NT2/D1 (cell line): ENCODE data around the gene NOC2L.

Experiments
- DNase-seq: peaks from one replicate; pipeline ENCODE4 v3.0.0-alpha.2; 2011; ENCODE audit warnings: low read depth, low spot score
- H3K27me3 ChIP-seq: 2 replicates; pipeline ENCODE4 v1.6.0; 2011; ENCODE audit warnings: mild to moderate bottlenecking; ENCODE audit not compliant: insufficient read length, insufficient read depth
- H3K36me3 ChIP-seq: 2 replicates; pipeline ENCODE4 v1.6.1; 2011; ENCODE audit warnings: mild to moderate bottlenecking, low read length, mixed read lengths; ENCODE audit not compliant: insufficient read depth, insufficient read length
- H3K4me1 ChIP-seq: 2 replicates; pipeline ENCODE4 v1.5.1; 2011; ENCODE audit not compliant: insufficient read depth, insufficient read length
- H3K4me3 ChIP-seq: 2 replicates; pipeline ENCODE4 v1.5.1; 2011; ENCODE audit warnings: low read depth; ENCODE audit not compliant: insufficient read length
- H3K9ac ChIP-seq: 2 replicates; pipeline ENCODE4 v1.6.0; 2011; ENCODE audit warnings: low read depth; ENCODE audit not compliant: insufficient read length
- H3K9me3 ChIP-seq: 2 replicates; pipeline ENCODE4 v1.5.1; 2011; ENCODE audit warnings: mild to moderate bottlenecking, low read length; ENCODE audit not compliant: insufficient read depth
- SUZ12 ChIP-seq: IDR thresholded peaks from 2 replicates; pipeline ENCODE4 v1.6.1; 2011; ENCODE audit not compliant: insufficient read length, insufficient read depth; ENCODE audit errors: extremely low read depth
- YY1 ChIP-seq: IDR thresholded peaks from 2 replicates; pipeline ENCODE4 v1.6.1; 2011; ENCODE audit not compliant: insufficient read length, insufficient read depth
- ZNF274 ChIP-seq: IDR thresholded peaks from 2 replicates; pipeline ENCODE4 v1.6.1; 2011; ENCODE audit warnings: mild to moderate bottlenecking, low read depth, low read length

NOC2L gene

DNA sequence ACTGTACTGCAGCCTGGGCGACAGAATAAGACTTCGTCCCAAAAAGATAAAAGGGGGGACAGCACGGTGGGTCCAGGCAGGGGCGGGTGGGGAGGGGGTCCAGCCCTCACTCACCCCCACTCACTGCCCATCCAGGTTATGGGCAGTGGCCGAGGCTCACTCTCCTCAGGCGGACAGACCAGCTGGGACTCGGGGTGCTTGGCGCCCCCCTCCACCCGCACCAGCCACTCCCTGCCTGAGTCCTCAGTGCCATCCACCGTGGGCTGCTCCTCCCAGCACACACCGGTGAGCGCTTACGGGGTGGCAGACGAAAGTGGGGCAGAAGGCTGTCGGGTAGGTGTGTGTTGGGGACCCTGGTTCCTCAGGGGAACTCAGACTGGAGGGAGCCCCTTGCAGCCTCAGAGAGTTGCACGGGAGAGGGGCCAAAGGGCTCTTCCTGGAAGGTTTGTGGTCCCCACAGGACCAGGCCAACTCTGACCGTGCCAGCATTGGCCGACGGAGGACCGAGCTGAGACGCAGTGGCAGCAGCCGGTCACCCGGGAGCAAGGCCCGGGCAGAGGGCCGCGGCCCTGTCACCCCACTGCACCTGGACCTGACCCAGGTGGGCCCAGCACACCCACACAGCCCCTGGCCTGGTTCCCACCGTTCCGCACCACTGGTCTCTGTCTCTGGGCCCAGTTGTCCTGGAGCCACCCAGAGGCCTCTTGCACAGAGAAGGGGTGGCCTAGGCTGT, 13.8 kb upstream of the NOC2L start:
- Histone ChIP-seq H3K36me3 (no peaks in the 10 kb centered on the region), H3K9me3 (no peaks in the 10 kb centered on the region), H3K27me3 (peaks cover 13% of the 10 kb centered on the region), H3K4me1 (peaks cover 6% of the 10 kb centered on the region), H3K9ac (no peak overlapping the region), H3K4me3 (no peak overlapping the region)
- no peak for TF ChIP-seq SUZ12
- no peak for TF ChIP-seq YY1
- TF ChIP-seq ZNF274 = no peak
- no peak for DNase-seq

- no peak for DNase-seq
- Histone ChIP-seq H3K9ac (no peak overlapping the region), H3K9me3 (no peaks in the 10 kb centered on the region), H3K4me3 (no peak overlapping the region), H3K27me3 (peaks cover 18% of the 10 kb centered on the region), H3K36me3 (no peaks in the 10 kb centered on the region), H3K4me1 (peaks cover 10% of the 10 kb centered on the region)
- no peak for TF ChIP-seq SUZ12
- TF ChIP-seq YY1 = no peak
- TF ChIP-seq ZNF274 = no peak
Measured at GRCh38 chr1:971751-972506, 12.9 kb upstream of the NOC2L start.

GRCh38 chr1:970973-971730, 12.1 kb upstream of the NOC2L start:
- TF ChIP-seq ZNF274 = no peak
- DNase-seq = no peak
- no peaks in the 10 kb centered on the region for H3K36me3 ChIP-seq
- H3K9me3 ChIP-seq = no peaks in the 10 kb centered on the region
- H3K4me3 ChIP-seq = no peak overlapping the region
- H3K27me3 ChIP-seq = peaks cover 18% of the 10 kb centered on the region
- H3K9ac ChIP-seq = no peak overlapping the region
- peaks cover 8% of the 10 kb centered on the region for H3K4me1 ChIP-seq

DNA sequence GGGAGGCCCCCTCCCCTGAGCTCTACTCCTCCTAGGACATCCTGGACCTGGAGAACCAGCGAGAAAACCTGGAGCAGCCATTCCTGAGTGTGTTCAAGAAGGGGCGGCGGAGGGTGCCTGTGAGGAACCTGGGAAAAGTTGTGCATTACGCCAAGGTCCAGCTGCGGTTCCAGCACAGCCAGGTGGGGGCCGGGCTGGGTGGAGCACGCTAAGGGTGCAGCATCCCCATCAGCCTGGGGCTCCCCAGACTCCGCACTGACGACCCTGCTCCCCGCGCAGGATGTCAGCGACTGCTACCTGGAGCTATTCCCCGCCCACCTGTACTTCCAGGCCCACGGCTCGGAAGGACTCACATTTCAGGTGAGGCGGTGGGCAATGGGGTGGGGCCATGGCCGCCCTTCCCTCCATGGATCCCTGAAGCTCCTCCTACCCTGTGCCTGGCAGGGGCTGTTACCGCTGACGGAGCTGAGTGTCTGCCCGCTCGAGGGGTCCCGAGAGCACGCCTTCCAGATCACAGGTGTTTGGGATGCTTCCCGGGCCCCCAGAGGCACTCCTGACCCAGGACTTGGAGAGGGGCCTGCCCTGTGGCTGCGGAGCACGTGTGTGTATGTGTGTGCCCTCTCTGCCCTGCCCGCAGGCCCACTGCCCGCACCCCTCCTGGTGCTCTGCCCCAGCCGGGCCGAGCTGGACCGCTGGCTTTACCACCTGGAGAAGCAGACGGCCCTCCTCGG, 11.4 kb upstream of the NOC2L start:
- TF ChIP-seq SUZ12 = no peak
- no peak for TF ChIP-seq YY1
- TF ChIP-seq ZNF274 = no peak
- Histone ChIP-seq H3K27me3 (peaks cover 18% of the 10 kb centered on the region), H3K36me3 (no peaks in the 10 kb centered on the region), H3K9ac (no peak overlapping the region), H3K9me3 (no peaks in the 10 kb centered on the region), H3K4me3 (no peak overlapping the region), H3K4me1 (peaks cover 8% of the 10 kb centered on the region)
- no peak for DNase-seq

- H3K9ac ChIP-seq = no peak overlapping the region
- no peaks in the 10 kb centered on the region for H3K9me3 ChIP-seq
- H3K27me3 ChIP-seq = peaks cover 18% of the 10 kb centered on the region
- no peak for DNase-seq
- H3K4me3 ChIP-seq = no peak overlapping the region
- H3K36me3 ChIP-seq = peaks cover 5% of the 10 kb centered on the region
- no peak for TF ChIP-seq YY1
- TF ChIP-seq ZNF274 = no peak
- TF ChIP-seq SUZ12 = no peak
- H3K4me1 ChIP-seq = peaks cover 8% of the 10 kb centered on the region
Measured at GRCh38 chr1:969260-969855, 10.3 kb upstream of the NOC2L start.

DNA sequence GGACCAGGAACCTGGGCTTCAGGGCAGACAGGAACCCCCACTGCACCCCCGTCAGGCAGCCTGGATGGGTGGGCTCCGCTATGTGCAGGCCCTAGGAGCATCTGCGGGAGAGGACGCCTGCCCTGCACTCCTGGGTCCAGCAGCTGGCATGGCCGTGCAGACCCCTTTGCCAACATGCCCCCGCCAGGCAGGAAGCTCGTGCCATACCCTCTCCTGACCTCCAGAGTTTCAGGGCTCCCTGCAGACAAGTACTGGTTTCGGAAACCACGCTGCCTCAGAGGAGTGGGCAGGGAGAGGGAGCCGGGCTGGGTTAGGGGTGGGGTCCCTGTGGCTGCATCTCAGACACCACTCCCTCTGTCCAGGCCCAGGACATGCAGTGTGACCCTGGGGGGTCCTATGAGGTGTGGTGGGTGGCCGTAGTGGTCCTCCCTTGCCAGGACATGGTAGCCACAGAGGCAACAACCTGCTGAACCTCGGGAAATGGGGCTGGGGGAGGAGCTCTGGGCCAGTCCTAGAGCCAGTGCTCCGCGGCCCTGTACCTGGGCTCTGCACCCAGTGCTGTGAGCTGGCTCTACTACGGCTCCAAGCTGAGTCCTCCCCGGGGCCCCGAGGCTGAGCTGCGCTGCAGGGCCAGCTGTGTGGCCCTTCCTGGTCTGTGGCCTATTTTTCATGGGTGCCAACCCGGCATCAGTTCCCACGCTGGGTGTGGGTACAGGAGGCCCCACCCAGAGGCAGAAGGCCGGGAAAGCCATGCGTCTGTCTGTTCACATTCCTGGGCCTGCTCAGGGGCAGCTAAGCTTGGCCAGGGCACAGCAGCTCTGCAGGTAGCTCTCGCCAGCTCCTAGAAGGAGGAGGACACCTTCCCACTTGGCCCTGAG, 8.6 kb upstream of the NOC2L start:
- Histone ChIP-seq H3K4me1 (peaks cover 8% of the 10 kb centered on the region), H3K36me3 (peaks cover 20% of the 10 kb centered on the region), H3K4me3 (no peak overlapping the region), H3K9ac (no peak overlapping the region), H3K27me3 (peaks cover 18% of the 10 kb centered on the region), H3K9me3 (no peaks in the 10 kb centered on the region)
- DNase-seq = no peak
- TF ChIP-seq SUZ12 (no peak), ZNF274 (no peak), YY1 (no peak)
